Measurements from ENCODE around the gene SH3RF3. TPM values are rescaled to one million over a fixed set of nuclear protein-coding genes. Genes with fewer than 3 reads are reported as not detected.

SH3RF3 gene
- total RNA-seq, 4 donors from 2014 or later = 2.8 to 5.7 (median 3.0) TPM

GRCh38 chr2:109440499-109441156, 311.6 kb downstream of the SH3RF3 start:
- peaks cover 0 to 7% (median 0%) of the 10 kb centered on the region in 3 donors for H3K9me3 ChIP-seq
- no peak for DNase-seq
- in situ Hi-C loops (cut with MboI; ENCODE audit: low sequenced_read_pairs in 4 of 4) = no loop called here
- no peak overlapping the region for H3K4me3 ChIP-seq
- peaks cover 0 to 4% of the 10 kb centered on the region in 2 donors for H3K36me3 ChIP-seq
- intact Hi-C loops (cut with DNase I; ENCODE audit: low total_unique reads) = no loop called here
- H3K4me1 ChIP-seq = peaks cover 36 to 38% of the 10 kb centered on the region in 2 donors
- H3K27ac ChIP-seq = no peak overlapping the region
- TF ChIP-seq CTCF (IDR thresholded peaks at IDR 0.05 in 4 of 5, conservative IDR thresholded peaks at IDR 0.05 in 1 of 5) = no peak
- TF ChIP-seq POLR2A (IDR thresholded peaks at IDR 0.05) = no peak
- ATAC-seq = no peak
- H3K27me3 ChIP-seq = no peaks in the 10 kb centered on the region

- DNase-seq = no peak
- no peaks in the 10 kb centered on the region for H3K27me3 ChIP-seq
- in situ Hi-C loops (cut with MboI; ENCODE audit: low sequenced_read_pairs in 4 of 4) (no loop called here), intact Hi-C loops (cut with DNase I; ENCODE audit: low total_unique reads) (no loop called here)
- H3K4me3 ChIP-seq = no peak overlapping the region
- TF ChIP-seq CTCF (IDR thresholded peaks at IDR 0.05 in 4 of 5, conservative IDR thresholded peaks at IDR 0.05 in 1 of 5) (no peak), POLR2A (IDR thresholded peaks at IDR 0.05) (no peak)
- H3K4me1 ChIP-seq = peaks cover 16 to 24% of the 10 kb centered on the region in 2 donors
- ATAC-seq = no peak
- no peak overlapping the region for H3K27ac ChIP-seq
- H3K36me3 ChIP-seq = peaks cover 0 to 4% of the 10 kb centered on the region in 2 donors
- peaks cover 0 to 7% (median 0%) of the 10 kb centered on the region in 3 donors for H3K9me3 ChIP-seq
These were observed 313.8 kb downstream of the SH3RF3 start for GRCh38 chr2:109442715-109443319.

- Histone ChIP-seq H3K36me3 (peaks cover 0 to 4% of the 10 kb centered on the region in 2 donors), H3K9me3 (peaks cover 0 to 7% (median 0%) of the 10 kb centered on the region in 3 donors), H3K4me3 (no peak overlapping the region), H3K27me3 (no peaks in the 10 kb centered on the region), H3K27ac (no peak overlapping the region), H3K4me1 (peaks cover 13 to 29% of the 10 kb centered on the region in 2 donors)
- ATAC-seq (no peak), DNase-seq (no peak)
- TF ChIP-seq POLR2A (IDR thresholded peaks at IDR 0.05) = no peak
- TF ChIP-seq CTCF (IDR thresholded peaks at IDR 0.05 in 4 of 5, conservative IDR thresholded peaks at IDR 0.05 in 1 of 5) = no peak
- in situ Hi-C loops (cut with MboI; ENCODE audit: low sequenced_read_pairs in 4 of 4) (no loop called here), intact Hi-C loops (cut with DNase I; ENCODE audit: low total_unique reads) (loop anchor here (5.0 kb wide), 1 partner anchor 273 kb away; no protein-coding TSS in a partner anchor)
These were observed 315.9 kb downstream of the SH3RF3 start for GRCh38 chr2:109444916-109445315.

GRCh38 chr2:109446278-109447131, 317.5 kb downstream of the SH3RF3 start:
- no peak overlapping the region for H3K4me3 ChIP-seq
- in situ Hi-C loops (cut with MboI; ENCODE audit: low sequenced_read_pairs in 4 of 4) (no loop called here), intact Hi-C loops (cut with DNase I; ENCODE audit: low total_unique reads) (loop anchor here (5.0 kb wide), 1 partner anchor 274 kb away; no protein-coding TSS in a partner anchor)
- no peaks in the 10 kb centered on the region for H3K27me3 ChIP-seq
- H3K36me3 ChIP-seq = peaks cover 0 to 4% of the 10 kb centered on the region in 2 donors
- no peaks in the 10 kb centered on the region for H3K9me3 ChIP-seq
- no peak for TF ChIP-seq CTCF (IDR thresholded peaks at IDR 0.05 in 4 of 5, conservative IDR thresholded peaks at IDR 0.05 in 1 of 5)
- no peak for TF ChIP-seq POLR2A (IDR thresholded peaks at IDR 0.05)
- no peak for DNase-seq
- no peak for ATAC-seq
- peaks cover 29 to 45% of the 10 kb centered on the region in 2 donors for H3K4me1 ChIP-seq
- peak overlapping the region in 1 of 4 donors; percentile 38 for H3K27ac ChIP-seq
